NCI-H2171 treated with DMSO at 0.1 percent for 48 hours (cell line): Measurements from ENCODE around the gene VEGFC.

Experiments used
- DNase-seq: peaks from one replicate; lab custom pipeline; 2025; lab: John Stamatoyannopoulos, UW

Gene VEGFC

GRCh38 chr4:176676901-176677300 lies 115.8 kb downstream of the VEGFC start:
- no peak for DNase-seq

GRCh38 chr4:176675810-176676209 lies 116.9 kb downstream of the VEGFC start:
- DNase-seq, result no peak

GRCh38 chr4:176671532-176671931 lies 121.2 kb downstream of the VEGFC start:
- DNase-seq, result no peak

DNA sequence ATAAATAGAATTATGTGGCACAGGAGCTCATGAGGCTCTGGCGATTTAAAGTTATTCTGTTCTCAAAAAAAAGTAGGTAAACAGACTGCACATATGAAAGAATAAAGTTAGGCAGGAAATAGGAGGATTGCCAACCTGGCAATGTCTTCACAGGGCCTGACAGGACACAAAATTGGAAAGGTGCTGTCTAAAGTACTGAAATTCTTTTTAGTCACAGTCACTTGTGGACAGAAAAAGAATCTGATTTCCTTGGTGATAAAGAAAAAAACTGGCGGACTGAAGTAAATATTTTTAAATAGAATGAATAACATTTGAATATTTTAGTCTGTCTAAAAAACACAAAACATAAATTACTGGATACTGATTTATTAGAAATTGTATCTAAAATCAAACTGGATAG lies 124.4 kb downstream of the VEGFC start:
- no peak for DNase-seq

GRCh38 chr4:176664964-176665363 lies 127.8 kb downstream of the VEGFC start:
- no peak for DNase-seq

DNA sequence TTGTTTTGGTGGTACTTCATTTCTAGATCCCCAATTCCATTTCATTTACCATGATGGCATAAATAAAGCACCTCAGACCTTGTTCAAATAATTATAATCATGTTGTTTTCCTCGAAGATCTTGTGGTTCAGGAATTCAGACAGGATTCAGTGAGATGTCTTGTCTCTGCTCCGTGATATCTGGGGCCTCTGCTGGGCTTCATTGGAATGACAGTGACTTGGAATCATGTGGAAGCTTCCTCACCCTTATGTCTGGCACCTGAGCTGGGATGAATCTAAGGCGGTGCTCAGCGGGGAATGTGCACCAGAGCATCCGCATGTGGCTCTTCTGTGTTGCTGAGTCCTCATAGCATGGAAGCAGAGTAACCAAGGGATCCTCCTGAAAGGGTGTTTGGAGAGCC lies 132.2 kb downstream of the VEGFC start:
- DNase-seq, result no peak

GRCh38 chr4:176656108-176656507 lies 136.6 kb downstream of the VEGFC start:
- no peak for DNase-seq

DNA sequence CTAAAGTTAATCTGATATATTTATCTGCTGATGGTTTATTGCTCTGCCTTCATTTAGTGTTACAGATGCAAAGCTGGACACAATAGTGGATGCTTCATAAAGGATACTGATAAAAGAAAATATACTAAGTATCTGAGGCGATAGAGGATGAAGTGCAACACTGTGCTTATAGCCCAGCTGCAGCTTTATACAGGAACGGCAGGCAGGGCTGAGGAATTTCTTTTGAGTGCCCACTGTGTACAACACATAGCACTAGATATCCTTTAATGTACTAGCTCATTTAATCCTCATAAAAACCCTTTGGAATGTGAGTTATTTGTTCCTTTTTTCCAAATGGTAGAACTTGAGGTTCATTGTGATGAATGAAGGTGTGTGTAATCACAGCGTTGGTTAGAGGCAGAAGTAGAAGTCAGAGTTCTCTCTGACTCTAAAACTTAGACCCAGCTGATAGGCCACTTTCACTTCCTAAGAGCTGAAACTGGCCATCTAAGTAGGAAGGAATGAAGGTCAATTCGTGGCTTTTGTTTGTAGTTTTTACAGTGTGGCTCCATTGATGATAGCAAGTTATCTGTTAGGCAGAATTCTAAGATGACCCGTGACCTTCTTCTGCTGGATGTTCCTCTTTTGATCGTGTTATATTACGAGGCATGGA lies 138.0 kb downstream of the VEGFC start:
- DNase-seq, result no peak

DNA sequence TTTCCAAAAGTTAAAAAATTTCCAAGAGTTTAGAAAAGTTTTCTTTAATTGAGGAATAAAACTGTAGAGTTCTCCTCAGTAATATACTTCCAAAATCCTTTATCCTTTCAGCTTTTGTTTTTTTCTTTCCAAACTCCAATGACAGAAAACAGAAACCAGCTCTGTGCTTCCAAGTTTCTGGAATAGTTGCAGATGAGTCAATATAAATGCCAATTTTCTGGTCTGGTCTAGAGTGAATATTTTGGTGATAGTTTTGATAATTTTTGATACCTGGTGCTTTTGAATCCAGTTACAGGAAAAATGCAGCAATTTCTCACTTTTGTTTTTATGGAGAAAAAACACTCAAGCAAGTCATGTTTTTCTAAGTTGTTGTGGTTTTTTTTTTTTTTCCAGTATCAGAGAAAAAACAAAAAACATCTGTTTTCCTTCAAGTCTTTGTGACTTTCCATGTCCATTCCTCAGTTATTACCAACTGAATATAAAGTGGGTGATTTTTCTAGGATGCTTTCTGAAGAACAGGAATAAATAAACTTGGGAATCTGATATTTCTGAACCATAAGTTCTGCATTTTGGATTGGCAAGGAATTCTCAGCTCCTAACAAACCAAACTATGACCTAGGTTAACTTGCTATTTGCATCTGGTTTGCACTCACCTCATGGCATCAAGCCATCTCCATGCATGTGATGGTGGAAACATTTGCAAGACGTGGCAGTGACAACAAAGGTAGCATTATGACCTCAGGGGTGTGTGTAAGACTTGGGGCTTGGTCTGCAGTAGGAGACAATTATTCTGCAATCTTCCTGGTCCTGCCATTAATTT lies 139.1 kb downstream of the VEGFC start:
- DNase-seq, result no peak

- no peak for DNase-seq
Measured at GRCh38 chr4:176646311-176646710, 146.4 kb downstream of the VEGFC start.

- no peak for DNase-seq
Measured at GRCh38 chr4:176645246-176645960, 147.3 kb downstream of the VEGFC start.

DNA sequence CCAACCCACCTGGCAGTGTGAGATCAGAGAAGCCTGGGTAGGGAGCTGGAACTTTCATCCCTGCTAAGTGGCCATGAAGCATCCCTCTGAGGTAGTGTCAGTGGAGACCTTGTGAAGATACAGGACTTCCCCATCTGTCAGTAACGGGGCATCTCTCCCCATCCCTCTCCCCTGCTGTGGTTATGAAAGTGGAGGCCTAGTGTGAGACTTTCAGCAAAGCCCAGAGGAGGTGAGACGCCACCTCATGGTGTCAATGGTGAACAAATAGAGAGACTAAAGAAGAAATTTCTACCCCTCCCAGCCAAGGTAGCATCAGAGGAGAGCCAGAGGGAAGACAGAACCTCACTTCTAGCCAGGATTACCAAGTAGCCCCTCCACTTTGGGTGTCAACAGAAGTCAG lies 150.2 kb downstream of the VEGFC start:
- no peak for DNase-seq

GRCh38 chr4:176641237-176641636 lies 151.5 kb downstream of the VEGFC start:
- no peak for DNase-seq

DNA sequence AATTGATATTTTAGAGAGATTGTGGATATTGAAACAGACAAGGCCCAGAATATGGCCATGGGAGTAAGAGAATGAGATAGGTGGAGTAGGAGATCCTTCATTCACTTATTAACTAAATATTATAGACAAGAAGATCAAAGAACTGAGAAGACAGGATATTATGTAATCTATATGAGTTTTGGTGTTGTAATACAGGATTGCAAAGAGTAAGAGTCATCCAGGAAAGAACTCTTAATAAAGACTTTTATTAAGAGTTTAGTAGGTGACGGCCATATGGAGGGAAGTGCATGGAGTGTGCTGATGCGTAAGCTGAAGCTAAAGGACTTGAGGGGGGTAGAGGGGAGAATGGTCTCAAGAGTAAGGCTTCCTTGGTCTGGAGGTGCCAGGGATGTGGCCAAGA lies 153.7 kb downstream of the VEGFC start:
- no peak for DNase-seq

DNA sequence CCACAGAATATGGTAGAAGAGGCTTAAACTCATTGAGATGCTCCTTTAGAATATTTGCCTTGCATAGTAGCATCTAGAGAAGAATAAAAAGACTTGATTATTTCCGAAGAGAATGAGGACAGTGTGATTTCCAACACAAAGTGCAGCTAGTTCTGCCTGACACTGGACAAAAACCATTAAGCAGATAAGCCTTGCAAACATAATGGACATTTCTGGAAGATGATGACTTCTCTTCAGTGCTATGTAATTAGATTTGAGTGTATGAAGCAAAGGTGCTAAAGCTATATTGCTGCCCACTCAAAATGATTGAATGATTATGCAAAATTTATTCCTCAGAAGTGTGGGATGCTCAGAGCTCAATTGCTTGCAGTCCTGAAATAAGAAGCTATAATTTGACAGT lies 156.4 kb downstream of the VEGFC start:
- DNase-seq, result no peak

DNA sequence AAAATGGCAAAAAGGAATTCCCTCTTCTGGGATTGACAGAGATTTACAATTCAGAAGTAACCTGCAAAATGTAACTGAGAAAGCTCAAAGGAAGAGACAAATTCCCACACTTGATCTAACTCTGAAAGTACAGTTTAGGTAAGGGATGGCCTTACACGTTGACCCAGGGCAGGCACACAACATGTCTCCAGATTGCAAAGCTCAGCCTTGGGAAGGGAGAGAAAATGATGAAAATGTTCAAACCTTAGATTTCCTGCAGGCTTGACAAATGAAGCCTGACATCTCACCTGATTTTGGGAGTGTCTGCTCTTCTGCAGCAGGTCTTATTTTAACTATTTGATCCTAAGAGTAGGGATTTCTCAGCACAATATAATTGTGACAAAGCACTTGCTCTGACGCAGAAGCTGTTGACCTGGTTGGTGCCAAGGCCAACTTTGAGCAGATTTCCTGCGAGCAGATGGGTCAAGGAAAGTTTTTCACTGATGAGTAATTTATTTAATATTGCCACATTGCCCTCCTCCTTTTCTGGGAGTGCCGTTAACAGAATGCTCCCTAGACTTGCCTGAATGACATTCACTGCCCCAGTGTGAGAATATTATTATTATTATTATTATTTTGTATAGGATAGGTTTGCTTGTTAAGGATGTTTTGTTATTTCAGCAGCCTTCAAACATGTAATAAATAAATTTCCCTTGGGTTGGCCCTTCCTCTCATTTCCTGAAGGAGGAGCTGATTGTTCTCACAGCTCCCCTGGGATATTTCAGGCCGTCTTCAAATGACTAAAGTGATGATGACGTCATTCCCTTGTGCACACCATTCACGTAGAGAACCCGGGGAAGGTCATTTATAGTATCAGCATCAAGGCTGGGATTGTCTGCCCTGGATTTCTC lies 157.1 kb downstream of the VEGFC start:
- DNase-seq, result no peak
